H1 (cell line): ENCODE measurements around the gene CCDC14. TPM values are rescaled to one million over a fixed set of nuclear protein-coding genes. Genes with fewer than 3 reads are reported as not detected.

Source experiments
- CREB1 ChIP-seq: IDR thresholded peaks from 2 replicates; pipeline ENCODE4 v1.6.1; 2012; ENCODE audit warnings: inconsistent platforms
- MAFK ChIP-seq: IDR thresholded peaks from 2 replicates; pipeline ENCODE4 v1.6.1; 2012; ENCODE audit warnings: low read depth, mild to moderate bottlenecking, improper control_type of control experiment, low read length
- TEAD4 ChIP-seq: IDR thresholded peaks from 2 replicates; pipeline ENCODE4 v1.6.1; 2012; ENCODE audit warnings: low read depth, low read length, inconsistent platforms, mixed read lengths
- polyA plus RNA-seq, 7 experiments: library from polyadenylated mRNA; depleted of rRNA in 3 of 7; stranded (reverse) in 5 of 7; unstranded in 2 of 7; fragments of >200 nt in 5 of 7; fragments of 200-250 nt in 2 of 7; gene quantifications; 1 replicate in 5 of 7; 2 replicates in 1 of 7; 4 replicates in 1 of 7; pipeline versions ENCODE4 v1.2.1 to v1.2.3, GENCODE V29; 2011 to 2013; ENCODE audit warnings: missing spikeins in 2 of 7, mixed read lengths in 2 of 7
- total RNA-seq: library from RNA; stranded (reverse); fragmentation: NEBNext Ultra II Directional; extraction: Animal tissue kit (Norgen Biotek cat#: 25700); gene quantifications from 2 replicates; pipeline ENCODE4 v1.2.1, GENCODE V29; 2021
- TF ChIP-seq, protein P1 (sequence below): fragments of 300-600 bp; sonication (generic); IDR thresholded peaks from 2 replicates; pipeline ENCODE4 v1.7.1; 2012; ENCODE audit warnings: low read length, moderate library complexity, mild to moderate bottlenecking, inconsistent platforms; ENCODE audit not compliant: insufficient replicate concordance
- TF ChIP-seq, protein P2 (sequence below): IDR thresholded peaks from 2 replicates; pipeline ENCODE4 v1.6.1; 2012; ENCODE audit warnings: inconsistent platforms

Gene CCDC14
- total and polyA plus RNA-seq, 2 of the 8 experiments (the other 6 are each of a cell fraction or from before 2014, with no cell fraction given), result 53.6 to 95.7 TPM

DNA sequence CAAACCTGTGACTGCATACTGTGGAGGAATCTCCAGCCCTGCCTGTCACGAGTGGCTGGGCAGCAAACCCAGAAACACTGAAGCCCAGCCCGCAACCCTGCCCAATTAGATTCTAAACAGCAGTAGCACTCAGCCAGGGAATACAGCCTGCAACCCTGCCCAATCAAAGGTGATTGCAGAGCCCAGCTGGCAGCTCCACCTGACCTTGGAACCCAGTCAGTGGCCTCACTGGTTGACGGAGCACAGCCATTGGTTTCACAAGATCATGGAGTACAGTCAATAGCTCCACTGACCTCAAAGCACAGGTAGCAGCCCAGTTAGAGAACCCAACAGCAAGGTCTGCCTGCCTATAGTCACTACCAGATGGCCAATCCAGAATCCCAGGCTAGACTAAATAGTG is 41.7 kb downstream of the CCDC14 start (continued):
- TF ChIP-seq CREB1, result no peak
- TF ChIP-seq, protein P1, sequence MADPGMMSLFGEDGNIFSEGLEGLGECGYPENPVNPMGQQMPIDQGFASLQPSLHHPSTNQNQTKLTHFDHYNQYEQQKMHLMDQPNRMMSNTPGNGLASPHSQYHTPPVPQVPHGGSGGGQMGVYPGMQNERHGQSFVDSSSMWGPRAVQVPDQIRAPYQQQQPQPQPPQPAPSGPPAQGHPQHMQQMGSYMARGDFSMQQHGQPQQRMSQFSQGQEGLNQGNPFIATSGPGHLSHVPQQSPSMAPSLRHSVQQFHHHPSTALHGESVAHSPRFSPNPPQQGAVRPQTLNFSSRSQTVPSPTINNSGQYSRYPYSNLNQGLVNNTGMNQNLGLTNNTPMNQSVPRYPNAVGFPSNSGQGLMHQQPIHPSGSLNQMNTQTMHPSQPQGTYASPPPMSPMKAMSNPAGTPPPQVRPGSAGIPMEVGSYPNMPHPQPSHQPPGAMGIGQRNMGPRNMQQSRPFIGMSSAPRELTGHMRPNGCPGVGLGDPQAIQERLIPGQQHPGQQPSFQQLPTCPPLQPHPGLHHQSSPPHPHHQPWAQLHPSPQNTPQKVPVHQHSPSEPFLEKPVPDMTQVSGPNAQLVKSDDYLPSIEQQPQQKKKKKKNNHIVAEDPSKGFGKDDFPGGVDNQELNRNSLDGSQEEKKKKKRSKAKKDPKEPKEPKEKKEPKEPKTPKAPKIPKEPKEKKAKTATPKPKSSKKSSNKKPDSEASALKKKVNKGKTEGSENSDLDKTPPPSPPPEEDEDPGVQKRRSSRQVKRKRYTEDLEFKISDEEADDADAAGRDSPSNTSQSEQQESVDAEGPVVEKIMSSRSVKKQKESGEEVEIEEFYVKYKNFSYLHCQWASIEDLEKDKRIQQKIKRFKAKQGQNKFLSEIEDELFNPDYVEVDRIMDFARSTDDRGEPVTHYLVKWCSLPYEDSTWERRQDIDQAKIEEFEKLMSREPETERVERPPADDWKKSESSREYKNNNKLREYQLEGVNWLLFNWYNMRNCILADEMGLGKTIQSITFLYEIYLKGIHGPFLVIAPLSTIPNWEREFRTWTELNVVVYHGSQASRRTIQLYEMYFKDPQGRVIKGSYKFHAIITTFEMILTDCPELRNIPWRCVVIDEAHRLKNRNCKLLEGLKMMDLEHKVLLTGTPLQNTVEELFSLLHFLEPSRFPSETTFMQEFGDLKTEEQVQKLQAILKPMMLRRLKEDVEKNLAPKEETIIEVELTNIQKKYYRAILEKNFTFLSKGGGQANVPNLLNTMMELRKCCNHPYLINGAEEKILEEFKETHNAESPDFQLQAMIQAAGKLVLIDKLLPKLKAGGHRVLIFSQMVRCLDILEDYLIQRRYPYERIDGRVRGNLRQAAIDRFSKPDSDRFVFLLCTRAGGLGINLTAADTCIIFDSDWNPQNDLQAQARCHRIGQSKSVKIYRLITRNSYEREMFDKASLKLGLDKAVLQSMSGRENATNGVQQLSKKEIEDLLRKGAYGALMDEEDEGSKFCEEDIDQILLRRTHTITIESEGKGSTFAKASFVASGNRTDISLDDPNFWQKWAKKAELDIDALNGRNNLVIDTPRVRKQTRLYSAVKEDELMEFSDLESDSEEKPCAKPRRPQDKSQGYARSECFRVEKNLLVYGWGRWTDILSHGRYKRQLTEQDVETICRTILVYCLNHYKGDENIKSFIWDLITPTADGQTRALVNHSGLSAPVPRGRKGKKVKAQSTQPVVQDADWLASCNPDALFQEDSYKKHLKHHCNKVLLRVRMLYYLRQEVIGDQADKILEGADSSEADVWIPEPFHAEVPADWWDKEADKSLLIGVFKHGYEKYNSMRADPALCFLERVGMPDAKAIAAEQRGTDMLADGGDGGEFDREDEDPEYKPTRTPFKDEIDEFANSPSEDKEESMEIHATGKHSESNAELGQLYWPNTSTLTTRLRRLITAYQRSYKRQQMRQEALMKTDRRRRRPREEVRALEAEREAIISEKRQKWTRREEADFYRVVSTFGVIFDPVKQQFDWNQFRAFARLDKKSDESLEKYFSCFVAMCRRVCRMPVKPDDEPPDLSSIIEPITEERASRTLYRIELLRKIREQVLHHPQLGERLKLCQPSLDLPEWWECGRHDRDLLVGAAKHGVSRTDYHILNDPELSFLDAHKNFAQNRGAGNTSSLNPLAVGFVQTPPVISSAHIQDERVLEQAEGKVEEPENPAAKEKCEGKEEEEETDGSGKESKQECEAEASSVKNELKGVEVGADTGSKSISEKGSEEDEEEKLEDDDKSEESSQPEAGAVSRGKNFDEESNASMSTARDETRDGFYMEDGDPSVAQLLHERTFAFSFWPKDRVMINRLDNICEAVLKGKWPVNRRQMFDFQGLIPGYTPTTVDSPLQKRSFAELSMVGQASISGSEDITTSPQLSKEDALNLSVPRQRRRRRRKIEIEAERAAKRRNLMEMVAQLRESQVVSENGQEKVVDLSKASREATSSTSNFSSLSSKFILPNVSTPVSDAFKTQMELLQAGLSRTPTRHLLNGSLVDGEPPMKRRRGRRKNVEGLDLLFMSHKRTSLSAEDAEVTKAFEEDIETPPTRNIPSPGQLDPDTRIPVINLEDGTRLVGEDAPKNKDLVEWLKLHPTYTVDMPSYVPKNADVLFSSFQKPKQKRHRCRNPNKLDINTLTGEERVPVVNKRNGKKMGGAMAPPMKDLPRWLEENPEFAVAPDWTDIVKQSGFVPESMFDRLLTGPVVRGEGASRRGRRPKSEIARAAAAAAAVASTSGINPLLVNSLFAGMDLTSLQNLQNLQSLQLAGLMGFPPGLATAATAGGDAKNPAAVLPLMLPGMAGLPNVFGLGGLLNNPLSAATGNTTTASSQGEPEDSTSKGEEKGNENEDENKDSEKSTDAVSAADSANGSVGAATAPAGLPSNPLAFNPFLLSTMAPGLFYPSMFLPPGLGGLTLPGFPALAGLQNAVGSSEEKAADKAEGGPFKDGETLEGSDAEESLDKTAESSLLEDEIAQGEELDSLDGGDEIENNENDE, result no peak
- no peak for TF ChIP-seq TEAD4
- TF ChIP-seq, protein P2, sequence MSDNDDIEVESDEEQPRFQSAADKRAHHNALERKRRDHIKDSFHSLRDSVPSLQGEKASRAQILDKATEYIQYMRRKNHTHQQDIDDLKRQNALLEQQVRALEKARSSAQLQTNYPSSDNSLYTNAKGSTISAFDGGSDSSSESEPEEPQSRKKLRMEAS, result no peak
- no peak for TF ChIP-seq MAFK
